ENCODE results near the gene BTBD17. TPM values are rescaled to one million over a fixed set of nuclear protein-coding genes. Genes with fewer than 3 reads are reported as not detected.

Gene BTBD17
- polyA plus RNA-seq, 3 donors = 0.06 to 0.33 TPM; not detected in 1

DNA sequence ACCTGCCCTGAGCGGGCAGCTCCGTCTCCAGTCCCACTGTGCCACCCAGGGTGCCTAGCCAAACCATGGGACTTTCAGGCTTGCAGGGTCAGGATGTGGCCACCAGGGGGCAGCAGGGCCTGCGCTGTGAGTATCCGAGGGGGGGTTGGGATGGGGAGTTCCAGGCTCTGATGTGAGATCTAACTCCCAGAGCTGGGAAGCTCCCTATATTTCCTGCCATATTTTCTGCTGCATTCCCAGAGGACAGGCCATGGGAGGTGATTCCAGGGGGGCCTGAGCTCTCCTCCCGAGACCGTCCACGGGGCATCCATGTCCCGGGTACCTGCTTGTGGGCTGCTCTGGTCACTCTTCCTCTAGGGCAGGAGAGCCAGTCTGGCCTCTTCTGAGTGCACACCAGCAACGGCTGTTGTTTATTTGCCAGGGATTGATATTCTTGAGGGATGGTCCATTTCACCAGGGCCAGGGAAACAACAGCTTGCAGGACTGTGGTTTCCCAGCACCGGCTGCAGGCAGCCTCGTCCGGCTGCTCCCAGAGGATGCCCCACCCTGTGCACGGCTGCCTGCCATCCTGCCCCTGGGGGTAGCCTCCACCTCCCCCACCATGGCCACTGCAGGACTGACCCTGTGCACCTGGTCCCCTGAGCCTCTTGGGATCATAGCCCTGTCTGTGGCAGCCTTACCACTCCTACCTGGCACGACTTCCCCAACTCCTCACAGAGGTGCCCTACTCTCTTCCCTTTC lies 6.8 kb upstream of the BTBD17 start:
- no peak overlapping the region for H3K27ac ChIP-seq (ENCODE audit: low read depth, low read length)
- 13 to 24% (median 17%) methylated on average over 14 of the region's 14 CpGs for WGBS, 3 donors

DNA sequence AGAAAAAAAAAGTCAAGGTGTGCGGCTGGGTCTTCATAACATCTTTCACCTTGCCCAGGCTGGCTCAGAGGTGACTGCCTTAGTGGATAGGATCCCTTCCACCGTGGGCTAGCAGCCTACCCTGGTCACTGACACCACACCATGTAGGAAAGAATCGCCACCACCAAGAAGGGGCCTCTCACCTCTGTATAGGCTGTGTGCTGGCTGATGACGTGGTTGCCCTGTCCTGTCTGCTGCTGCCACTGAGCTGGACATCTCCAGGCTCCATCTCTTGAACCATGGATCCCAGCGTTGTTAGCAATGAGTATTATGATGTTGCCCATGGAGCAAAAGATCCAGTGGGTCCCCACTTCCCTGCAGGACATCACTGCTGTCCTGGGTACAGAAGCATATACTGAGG lies 5.5 kb upstream of the BTBD17 start, which contains the start of gene GPR142:
Gene GPR142 (plus strand): TSS at position 301 of the 400 bp plus-strand sequence. CDS start 2,035 bp downstream, outside the sequence.
- no peak within 1 kb of the TSS for H3K27ac ChIP-seq (ENCODE audit: low read depth, low read length)
- WGBS, 3 donors = 76 to 88% (median 84%) methylated on average over 5 of the region's 5 CpGs

DNA sequence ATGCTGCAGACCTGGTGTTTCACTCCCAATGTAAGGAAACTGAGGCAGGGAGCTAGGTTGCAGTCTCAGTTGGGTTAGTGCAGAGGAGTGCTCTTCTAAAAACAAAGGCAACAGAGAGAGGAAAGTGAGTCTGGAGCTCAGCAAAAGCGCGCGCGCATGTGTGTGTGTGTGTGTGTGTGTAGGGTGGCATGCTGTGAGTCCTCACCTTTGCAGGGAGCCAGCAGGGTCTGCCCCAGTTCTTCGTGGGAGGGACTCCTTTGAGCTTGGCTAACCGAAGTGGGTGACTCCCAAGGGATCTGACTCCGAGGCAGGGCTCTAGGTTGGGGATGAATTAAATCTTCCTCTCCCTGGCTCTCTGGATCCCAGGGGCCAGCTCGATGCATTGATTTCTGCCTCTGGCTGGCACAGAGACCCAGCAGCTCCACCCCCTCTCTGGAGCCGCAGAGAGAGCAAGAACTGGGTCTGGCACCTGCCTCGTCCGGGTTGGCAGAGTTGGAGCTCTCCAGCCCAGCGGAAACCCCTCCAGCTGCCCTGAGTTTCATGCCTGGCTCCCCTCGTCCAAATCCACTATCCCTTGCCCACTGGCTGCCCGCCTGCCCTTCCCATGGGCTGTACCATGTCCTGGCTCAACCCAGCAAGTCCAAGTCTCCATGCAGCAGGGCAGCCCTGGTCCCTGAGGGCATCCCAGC lies 1.3 kb upstream of the BTBD17 start:
- H3K27ac ChIP-seq (ENCODE audit: low read depth, low read length) = no peak overlapping the region
- 51 to 66% (median 61%) methylated on average over 14 of the region's 14 CpGs for WGBS, 3 donors

DNA sequence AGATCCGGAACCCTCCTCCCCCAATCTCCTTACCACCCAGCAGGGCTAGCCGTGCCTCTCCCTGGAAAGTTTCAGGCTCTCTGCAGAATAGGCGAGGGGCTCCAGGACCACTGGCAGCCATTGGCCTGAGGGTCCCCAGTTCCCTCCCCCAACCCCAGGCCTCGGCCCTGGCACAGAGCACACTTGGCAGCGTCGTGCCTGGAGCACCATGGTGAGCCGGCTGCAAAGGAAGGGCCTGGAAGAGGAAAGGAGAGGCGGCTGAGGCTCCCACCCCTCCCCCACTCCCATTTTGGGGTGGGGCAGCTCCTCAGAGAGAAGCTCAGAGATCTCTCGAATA lies 369 bp upstream of the BTBD17 start:
- H3K27ac ChIP-seq (ENCODE audit: low read depth, low read length) = no peak overlapping the region
- 14 to 30% (median 18%) methylated on average over 9 of the region's 9 CpGs for WGBS, 3 donors

DNA sequence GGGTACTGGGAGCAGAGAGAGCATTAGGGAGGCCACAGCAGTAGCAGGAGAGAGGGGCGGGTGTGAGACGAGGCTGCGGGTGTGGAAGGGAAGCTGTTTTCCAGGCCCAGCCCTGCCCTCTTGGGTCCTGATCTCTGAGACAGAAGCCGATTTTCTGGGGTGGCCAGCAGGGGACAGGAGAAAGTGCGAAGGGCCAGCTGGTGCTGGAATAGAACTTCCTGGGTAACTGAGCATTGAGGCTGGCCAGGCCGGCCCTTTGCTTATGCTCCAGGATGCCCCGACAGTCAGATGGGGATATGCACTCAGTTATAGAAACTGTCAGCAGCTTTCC lies 804 bp downstream of the BTBD17 start:
- WGBS, 3 donors = 57 to 62% (median 59%) methylated on average over 6 to 7 of the region's 7 CpGs

DNA sequence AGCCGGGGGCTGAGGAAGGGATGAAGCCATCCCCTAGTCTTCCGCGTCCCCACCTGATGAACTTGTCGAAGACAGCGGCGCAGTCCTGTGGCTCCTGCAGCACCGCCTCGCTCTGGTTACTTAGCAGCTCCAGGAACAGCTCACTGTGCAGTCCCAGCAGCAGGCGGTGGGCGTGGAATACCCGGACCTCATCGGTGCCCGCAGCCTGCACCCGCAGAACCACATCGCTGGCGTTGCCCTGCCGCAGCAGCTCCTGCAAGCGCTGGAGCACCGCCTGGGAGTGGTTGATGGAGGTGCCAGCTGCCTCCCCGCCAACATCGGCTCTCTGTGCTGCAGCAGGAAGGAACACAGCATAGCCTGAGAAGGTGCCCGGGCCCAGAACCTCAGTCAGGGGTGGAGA lies 1.8 kb downstream of the BTBD17 start:
- no peak overlapping the region for H3K27ac ChIP-seq (ENCODE audit: low read depth, low read length)
- WGBS, 3 donors = 90 to 94% (median 94%) methylated on average over 22 of the region's 22 CpGs

More for the DNA sequence above, 804 bp downstream of the BTBD17 start:
- no peak overlapping the region for H3K27ac ChIP-seq (ENCODE audit: low read depth, low read length)

DNA sequence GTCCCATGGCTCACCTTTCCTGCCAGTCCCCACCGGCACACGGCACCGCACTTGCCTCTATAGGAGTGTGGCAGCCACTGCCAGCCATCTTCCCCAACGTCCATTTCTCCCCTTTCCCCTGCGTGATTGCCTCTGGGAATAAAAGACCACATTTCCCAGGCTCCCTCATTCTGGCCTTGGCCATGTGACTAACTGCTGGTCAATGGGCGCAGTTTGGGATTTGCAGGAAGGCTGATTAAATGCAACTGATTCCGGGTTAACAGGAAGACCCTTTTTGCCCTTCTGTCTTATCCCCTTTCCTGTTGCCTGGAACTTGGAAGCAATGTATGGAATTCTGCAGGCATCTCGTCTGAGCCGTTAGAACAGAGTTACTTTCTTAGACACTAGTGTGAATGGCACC lies 3.0 kb downstream of the BTBD17 start:
- no peak overlapping the region for H3K27ac ChIP-seq (ENCODE audit: low read depth, low read length)

DNA sequence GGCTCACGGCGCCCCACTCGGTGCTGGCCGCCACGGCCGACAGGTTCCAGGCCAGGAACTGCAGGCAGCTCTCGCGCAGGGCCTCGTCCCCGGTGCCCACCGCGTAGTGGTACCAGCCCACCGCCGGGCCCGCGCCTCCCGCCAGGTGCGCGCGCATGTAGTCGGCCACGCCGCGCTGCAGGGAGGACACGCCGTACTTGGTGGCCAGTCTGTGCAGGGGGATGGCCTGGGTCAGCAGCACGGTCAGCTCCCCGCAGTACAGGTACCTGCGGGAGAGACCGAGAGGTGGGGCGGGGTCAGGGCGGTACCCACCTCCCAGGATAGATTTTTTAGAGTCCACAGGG lies 4.2 kb downstream of the BTBD17 start:
- WGBS, 3 donors = 21 to 32% (median 21%) methylated on average over 25 to 32 of the region's 32 CpGs
- no peak overlapping the region for H3K27ac ChIP-seq (ENCODE audit: low read depth, low read length)

More for the DNA sequence above, 3.0 kb downstream of the BTBD17 start:
- 75 to 83% (median 76%) methylated on average over 9 of the region's 9 CpGs for whole genome bisulfite sequencing, 3 donors

DNA sequence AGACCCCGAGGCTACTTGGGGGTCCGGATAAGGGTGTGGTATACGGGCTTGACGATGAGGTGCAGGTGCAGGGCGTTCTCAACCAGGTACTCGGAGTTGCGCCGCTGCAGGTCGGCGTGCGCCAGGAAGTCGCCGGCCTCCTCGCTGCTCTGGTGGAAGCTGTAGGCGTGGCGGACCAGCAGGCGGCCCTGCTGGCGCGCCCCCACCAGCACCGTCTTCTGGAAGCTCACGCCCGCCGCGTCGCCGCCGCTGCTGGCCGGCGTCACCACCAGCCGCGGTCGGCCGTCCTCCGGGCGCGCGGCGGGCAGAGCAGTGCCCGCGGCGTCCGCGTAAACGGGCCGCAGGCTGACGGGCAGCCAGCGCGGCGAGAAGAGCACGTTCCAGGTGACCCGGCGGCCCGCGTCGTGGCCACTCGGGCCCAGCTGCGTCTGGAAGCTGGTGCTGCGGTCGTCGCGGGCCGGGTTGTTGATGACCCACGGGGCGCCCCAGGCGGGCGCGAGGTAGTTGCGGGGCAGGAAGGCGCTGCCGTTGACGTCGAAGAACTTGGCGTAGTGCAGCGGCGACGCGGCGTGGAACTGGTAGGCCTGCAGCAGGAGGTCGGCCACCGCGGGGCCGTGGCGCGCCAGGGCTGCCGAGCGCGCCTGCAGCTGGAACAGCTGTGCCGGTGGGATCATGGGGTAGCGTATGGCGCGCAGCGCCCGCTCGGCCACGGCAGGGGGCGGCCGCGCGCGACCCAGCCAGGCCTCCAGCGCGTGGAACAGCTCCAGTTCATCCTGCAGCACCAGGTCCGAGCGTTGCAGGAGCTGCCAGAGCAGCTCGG lies 4.8 kb downstream of the BTBD17 start:
- WGBS, 3 donors = 2% methylated on average over 88 to 105 of the region's 105 CpGs
- no peak overlapping the region for H3K27ac ChIP-seq (ENCODE audit: low read depth, low read length)

DNA sequence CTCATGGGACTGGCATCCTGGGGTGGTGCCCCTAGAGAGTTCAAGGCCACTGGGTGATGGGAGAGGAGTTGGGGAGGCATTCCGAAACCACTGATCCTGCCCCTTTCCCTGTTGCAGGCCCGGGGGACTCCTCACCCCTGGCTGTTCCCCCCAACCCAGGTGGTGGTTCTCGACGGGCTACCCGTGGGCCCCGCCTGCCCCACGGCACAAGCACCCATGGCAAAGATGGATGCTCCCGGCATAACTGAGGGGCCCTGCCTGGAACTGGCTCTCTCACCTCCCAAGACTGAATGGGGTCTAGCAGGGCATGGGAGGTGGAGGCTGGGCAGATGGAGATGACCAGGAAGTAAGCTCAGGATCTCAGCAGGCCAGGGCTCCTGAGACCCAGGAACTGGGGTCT lies 6.6 kb downstream of the BTBD17 start:
- WGBS, 3 donors = 68 to 92% (median 83%) methylated on average over 8 of the region's 8 CpGs
- H3K27ac ChIP-seq (ENCODE audit: low read depth, low read length) = no peak overlapping the region

DNA sequence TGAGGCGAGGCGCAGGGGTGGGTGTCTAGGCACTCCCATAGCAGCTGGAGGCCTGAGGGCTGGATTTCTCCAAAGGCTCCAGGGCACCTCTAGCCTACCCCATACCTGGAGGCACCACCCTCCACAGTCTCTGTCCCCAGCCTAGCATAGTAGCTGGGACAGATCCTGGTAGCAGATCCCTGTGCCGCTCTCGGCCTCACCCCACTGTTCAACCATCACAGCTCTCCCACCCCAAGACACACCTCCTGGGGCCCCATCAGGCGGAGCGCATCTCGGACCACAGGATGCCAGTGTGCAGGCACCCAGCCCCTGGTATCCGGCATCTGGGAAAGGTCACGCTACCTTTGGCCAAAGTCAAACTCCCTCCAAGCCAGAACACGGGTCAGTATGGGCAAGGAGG lies 7.1 kb downstream of the BTBD17 start:
- 79 to 81% (median 79%) methylated on average over 10 of the region's 10 CpGs for WGBS, 3 donors
- H3K27ac ChIP-seq (ENCODE audit: low read depth, low read length) = no peak overlapping the region

DNA sequence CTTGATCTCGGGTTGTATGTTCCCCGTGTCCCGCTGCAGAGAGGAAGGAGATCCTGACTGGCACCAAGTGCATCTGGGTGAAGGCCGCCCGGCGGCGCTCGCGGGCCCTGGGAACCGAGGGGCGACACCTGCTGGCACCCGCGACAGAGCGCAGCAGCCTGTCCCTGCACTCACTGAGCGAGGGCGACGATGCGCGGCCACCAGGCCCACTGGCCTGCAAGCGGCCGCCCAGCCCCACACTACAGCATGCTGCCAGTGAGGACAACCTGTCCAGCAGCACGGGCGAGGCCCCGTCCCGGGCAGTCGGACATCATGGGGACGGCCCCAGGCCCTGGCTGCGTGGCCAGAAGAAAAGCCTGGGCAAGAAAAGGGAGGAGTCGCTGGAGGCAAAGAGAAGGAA lies 7.5 kb downstream of the BTBD17 start:
- 9 to 13% (median 12%) methylated on average over 28 to 29 of the region's 29 CpGs for WGBS, 3 donors
- H3K27ac ChIP-seq (ENCODE audit: low read depth, low read length) = no peak overlapping the region

DNA sequence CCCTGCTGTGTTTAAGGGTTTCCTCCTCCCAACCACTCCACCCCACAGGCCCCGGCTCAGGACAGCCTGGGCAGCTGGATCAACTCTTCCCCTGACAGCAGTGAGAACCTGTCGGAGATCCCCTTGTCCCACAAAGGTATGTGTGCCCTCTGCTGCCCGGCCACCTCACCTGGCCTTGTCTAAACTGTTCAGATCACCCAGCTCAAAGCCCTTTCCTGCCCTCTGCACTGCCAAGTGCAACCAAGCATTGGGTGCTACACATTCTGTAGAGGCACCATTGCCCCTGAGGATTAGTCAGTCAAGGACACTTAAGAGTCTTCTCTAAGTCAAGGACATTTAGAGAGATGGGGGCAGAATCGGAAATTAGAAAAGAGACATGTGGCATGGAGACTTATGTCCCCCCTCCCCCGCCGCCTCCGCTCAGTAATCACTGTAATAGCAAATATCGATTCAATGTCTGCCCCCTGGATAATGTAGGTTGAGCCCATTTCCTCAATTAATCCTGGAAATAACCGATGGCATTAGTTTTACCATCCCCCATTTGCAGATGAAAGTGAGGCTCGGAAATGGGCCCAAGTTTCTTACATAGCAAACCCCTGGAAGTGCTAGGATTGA lies 8.1 kb downstream of the BTBD17 start:
- 64 to 73% (median 72%) methylated on average over 10 of the region's 10 CpGs for WGBS, 3 donors
- no peak overlapping the region for H3K27ac ChIP-seq (ENCODE audit: low read depth, low read length)

DNA sequence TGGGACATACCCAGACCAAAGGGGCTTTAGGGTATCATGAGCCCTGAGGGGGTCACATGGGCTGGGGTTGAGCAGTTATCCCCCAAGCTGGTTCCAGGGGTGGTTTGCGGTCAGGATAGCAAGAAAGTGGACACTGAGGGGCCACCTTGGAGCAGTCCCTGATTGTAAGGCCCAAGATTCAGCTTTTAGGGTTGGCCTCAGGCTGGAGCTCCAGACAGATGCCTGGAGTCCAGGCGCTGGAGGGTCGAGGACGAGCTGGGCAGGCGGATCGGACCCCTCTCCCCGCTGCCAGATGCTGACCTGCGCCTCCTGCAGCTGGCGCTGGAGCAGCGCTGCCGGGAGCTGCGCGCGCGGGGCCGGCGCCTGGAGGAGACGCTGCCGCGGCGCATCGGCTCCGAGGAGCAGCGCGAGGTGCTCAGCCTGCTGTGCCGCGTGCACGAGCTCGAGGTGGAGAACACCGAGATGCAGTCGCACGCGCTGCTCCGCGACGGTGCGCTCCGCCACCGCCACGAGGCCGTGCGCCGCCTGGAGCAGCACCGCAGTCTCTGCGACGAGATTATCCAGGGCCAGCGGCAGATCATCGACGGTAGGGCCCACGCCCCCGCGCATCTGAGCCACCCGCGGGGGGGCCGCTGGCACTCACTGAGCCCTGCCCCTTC lies 10.0 kb downstream of the BTBD17 start:
- WGBS, 3 donors = 7 to 10% (median 8%) methylated on average over 49 to 55 of the region's 55 CpGs
- H3K27ac ChIP-seq (ENCODE audit: low read depth, low read length) = no peak overlapping the region

DNA sequence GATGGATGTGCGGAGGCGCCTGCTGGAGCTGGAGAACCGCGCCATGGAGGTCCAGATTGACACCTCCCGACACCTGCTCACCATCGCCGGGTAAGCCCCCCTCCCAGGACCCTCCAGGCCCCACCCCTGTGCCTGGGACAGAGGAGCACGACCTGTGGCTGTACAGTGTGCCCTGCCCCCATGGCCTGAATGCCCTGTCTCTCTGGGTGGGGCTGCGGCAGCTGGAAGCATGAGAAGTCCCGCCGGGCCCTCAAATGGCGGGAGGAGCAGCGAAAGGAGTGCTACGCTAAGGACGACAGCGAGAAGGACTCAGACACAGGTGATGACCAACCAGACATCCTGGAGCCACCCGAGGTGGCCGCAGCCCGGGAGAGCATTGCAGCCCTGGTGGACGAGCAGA lies 11.2 kb downstream of the BTBD17 start:
- 68 to 82% (median 82%) methylated on average over 19 to 20 of the region's 20 CpGs for WGBS, 3 donors
- H3K27ac ChIP-seq (ENCODE audit: low read depth, low read length) = no peak overlapping the region

DNA sequence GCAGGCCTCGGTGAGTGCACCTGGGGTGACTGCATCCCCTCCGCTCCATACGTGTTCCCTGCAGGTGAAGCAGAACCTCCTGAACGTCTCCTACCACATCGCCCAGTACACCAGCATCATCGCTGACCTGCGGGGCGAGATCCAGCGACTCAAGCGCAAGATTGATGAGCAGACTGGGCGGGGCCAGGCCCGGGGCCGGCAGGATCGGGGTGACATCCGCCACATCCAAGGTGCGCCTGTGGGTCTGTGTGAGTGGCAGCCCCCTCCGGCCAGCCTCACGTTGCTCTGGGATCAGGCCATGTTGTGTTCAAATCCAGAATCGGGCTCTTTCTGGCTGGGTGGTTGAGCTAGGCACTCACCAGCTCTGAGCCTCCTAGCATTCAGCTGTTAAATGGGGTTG lies 12.5 kb downstream of the BTBD17 start:
- no peak overlapping the region for H3K27ac ChIP-seq (ENCODE audit: low read depth, low read length)
- 59 to 72% (median 66%) methylated on average over 19 of the region's 19 CpGs for WGBS, 3 donors

DNA sequence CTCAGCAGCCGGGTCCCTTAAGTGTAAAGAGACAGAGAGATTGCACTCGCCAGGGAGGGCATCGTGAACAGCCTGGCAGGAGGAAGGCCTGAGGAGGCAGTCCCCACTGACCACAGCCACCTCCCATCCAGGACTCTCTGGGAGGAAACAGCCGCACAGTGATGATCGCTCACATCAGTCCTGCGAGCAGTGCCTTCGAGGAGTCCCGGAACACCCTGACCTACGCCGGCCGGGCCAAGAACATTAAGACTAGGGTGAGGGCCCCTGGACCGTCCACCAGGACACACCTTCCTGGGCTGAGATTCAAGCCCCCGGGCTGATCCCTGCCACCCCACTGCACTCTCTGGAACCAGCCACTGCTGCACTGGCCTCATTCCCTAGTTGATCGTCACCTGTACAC lies 14.0 kb downstream of the BTBD17 start:
- WGBS, 3 donors = 69 to 78% (median 75%) methylated on average over 13 to 14 of the region's 14 CpGs

DNA sequence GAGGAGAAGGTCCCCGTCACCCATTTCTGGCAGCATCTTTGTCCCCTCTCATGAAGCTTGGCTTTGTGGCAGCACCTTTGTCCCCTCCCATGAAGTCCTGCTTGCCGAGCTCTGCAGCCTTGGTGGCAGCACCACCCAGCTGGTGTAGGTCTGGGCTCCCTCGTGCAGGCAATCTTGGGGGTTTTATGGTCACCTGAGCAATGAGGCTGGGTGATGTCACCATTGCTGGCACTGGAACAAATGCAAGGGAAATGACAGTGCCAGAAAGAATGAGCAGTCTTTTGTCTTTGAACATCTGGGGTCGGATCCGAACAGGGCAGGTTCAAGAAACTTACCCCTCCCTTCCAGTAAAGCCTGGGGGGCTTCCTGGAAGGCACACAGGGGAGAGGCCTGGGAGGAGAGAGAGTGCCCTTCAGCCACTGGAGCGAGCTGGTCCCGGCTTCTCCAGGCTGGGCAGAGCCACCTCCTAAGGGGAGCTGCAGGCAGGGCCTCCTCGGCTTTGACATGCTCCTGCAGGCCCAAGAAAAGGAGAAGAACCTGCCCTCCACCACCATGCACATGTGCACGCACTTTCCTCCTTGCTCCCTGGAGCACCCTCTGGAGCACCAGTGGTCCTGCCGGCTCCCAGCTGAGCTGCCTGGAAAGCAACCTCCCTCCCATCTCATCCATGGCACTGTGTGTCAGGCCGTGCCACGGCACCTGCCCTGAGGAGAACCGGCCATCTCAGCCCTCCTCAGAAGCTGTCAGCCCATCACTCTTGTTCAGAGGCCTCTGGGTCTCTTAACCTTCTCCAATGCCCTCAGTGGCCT lies 16.0 kb downstream of the BTBD17 start:
- WGBS, 3 donors = 76 to 83% (median 77%) methylated on average over 13 of the region's 13 CpGs
- no peak overlapping the region for H3K27ac ChIP-seq (ENCODE audit: low read depth, low read length)

More for the DNA sequence above, 14.0 kb downstream of the BTBD17 start:
- no peak overlapping the region for H3K27ac ChIP-seq (ENCODE audit: low read depth, low read length)
